DOHH2 (cell line): Measurements from ENCODE around the gene GALNT12.

ENCODE experiments used
- EZH2phosphoT487 ChIP-seq: fragments of 200-600 bp; sonication (generic); IDR thresholded peaks from 2 replicates; pipeline ENCODE4 v1.6.1; 2017; ENCODE audit warnings: borderline replicate concordance, mild to moderate bottlenecking, antibody characterized with exemption, low read length, moderate library complexity, mixed read lengths
- TF ChIP-seq, protein P1 (sequence below): fragments of 200-600 bp; sonication (generic); IDR thresholded peaks from one replicate; pipeline ENCODE4 v1.5.1; 2014; ENCODE audit warnings: antibody characterized with exemption, mild to moderate bottlenecking, low read depth, low read length; ENCODE audit not compliant: poor library complexity, severe bottlenecking

DNA sequence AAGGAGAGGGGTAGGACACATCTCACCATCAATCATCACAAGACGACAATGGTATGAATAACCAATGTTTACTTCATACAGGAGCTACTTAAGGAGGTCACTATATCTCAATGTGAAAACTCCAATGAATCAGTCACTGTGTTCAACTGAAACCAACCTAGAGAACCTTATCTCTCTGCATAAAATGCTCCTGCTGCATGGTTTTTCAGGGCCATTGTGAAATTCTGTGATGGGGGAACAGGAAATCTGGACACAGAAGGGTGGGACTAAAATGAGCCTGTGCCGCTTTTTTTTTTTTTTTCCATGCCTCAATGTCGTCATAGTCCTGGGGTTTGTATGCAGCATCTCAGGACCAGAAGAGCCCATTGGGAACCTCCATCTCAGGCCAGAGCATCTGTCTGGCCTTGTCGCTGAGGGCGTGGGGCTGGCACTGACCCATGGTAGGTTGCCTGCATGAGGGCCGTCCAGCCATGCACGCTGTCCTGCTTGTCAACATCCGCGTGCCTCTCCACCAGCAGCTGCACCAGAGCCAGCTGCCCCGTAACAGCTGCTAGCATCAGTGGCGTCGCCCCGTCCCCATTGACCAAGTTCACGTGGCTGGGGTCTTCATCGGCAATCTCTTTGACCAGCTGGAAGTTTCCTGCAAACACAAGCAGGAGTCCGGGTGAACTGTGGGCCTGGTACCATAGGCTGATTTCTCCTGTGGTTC, 23.8 kb upstream of the GALNT12 start:
- TF ChIP-seq, protein P1, sequence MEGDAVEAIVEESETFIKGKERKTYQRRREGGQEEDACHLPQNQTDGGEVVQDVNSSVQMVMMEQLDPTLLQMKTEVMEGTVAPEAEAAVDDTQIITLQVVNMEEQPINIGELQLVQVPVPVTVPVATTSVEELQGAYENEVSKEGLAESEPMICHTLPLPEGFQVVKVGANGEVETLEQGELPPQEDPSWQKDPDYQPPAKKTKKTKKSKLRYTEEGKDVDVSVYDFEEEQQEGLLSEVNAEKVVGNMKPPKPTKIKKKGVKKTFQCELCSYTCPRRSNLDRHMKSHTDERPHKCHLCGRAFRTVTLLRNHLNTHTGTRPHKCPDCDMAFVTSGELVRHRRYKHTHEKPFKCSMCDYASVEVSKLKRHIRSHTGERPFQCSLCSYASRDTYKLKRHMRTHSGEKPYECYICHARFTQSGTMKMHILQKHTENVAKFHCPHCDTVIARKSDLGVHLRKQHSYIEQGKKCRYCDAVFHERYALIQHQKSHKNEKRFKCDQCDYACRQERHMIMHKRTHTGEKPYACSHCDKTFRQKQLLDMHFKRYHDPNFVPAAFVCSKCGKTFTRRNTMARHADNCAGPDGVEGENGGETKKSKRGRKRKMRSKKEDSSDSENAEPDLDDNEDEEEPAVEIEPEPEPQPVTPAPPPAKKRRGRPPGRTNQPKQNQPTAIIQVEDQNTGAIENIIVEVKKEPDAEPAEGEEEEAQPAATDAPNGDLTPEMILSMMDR: no peak
- no peak for TF ChIP-seq EZH2phosphoT487
